GM12878 (cell line): ENCODE measurements around the gene SLC9A3. TPM values are rescaled to one million over a fixed set of nuclear protein-coding genes. Genes with fewer than 3 reads are reported as not detected.

Source experiments
- ATAC-seq: fragments of 200-7000 bp; cut with Tn5 transposase; 3 replicates; pipeline ENCODE4 v1.9.1; 2020; ENCODE audit warnings: mild to moderate bottlenecking, moderate library complexity
- BruUV-seq: library from RNA; stranded (reverse); fragments of 400-500 nt; replicated peaks from 2 replicates; lab custom pipeline; 2021; lab: Mats Ljungman, UMichigan
- CTCF ChIA-PET: fragments of 300-600 bp; sonication (Branson Sonifier 250); formaldehyde crosslinking; extraction: SDS; loops from one replicate; lab custom pipeline; 2021; ENCODE audit warnings: inconsistent platforms; lab: Yijun Ruan, JAX
- POLR2A ChIA-PET: fragments of 350-600 bp; formaldehyde crosslinking; extraction: SDS; loops from one replicate; lab custom pipeline; 2021; ENCODE audit warnings: inconsistent platforms; lab: Charles Lee
- RAD21 ChIA-PET: fragments of 300-600 bp; sonication (Branson Sonifier 250); formaldehyde crosslinking; loops from one replicate; lab custom pipeline; 2023; ENCODE audit warnings: antibody characterized with exemption; ENCODE audit not compliant: unreplicated experiment; lab: Charles Lee
- SMC1A ChIA-PET: fragments of 300-600 bp; sonication (Branson Sonifier 250); formaldehyde crosslinking; loops from one replicate; lab custom pipeline; 2023; ENCODE audit not compliant: unreplicated experiment, uncharacterized antibody; lab: Charles Lee
- DNase-seq: peaks from one replicate; pipeline ENCODE4 v3.0.0-alpha.2; 2011; ENCODE audit warnings: low read depth, low spot score
- FAIRE-seq: peaks from 3 replicates; lab custom pipeline; 2011; peaks lifted over from hg19 to GRCh38; lab: Jason Lieb, UNC
- H2AFZ ChIP-seq: 2 replicates; pipeline ENCODE4 v1.6.0; 2011; ENCODE audit warnings: low read depth, low read length, control low read depth; ENCODE audit not compliant: control insufficient read depth
- H3K27ac ChIP-seq: 2 replicates; pipeline ENCODE4 v1.5.1; 2011; ENCODE audit warnings: control low read depth; ENCODE audit not compliant: control insufficient read depth, insufficient read depth
- H3K27me3 ChIP-seq, 2 experiments: replicated peaks in 1 of 2; 2 replicates each; pipeline versions ENCODE4 v1.6.0 to v1.6.1; 2011; ENCODE audit warnings: low read length in 1 of 2; ENCODE audit not compliant: control insufficient read depth in 2 of 2, insufficient read depth in 2 of 2
- H3K36me3 ChIP-seq, 2 experiments: 2 replicates each; pipeline ENCODE4 v1.5.1; 2011; ENCODE audit warnings: low read length in 1 of 2; ENCODE audit not compliant: control insufficient read depth in 2 of 2, insufficient read depth in 2 of 2
- H3K4me1 ChIP-seq: 2 replicates; pipeline ENCODE4 v1.6.1; 2011; ENCODE audit warnings: mild to moderate bottlenecking, low read length, moderate library complexity, mixed read lengths; ENCODE audit not compliant: control insufficient read depth, insufficient read depth
- H3K4me2 ChIP-seq: 2 replicates; pipeline ENCODE4 v1.6.0; 2011; ENCODE audit warnings: control low read depth; ENCODE audit not compliant: control insufficient read depth, insufficient read depth
- H3K4me3 ChIP-seq: fragments of 200-600 bp; sonication (generic); 2 replicates; pipeline ENCODE4 v1.5.1; 2016
- H3K79me2 ChIP-seq: 2 replicates; pipeline ENCODE4 v1.6.0; 2011; ENCODE audit warnings: low read length; ENCODE audit not compliant: control insufficient read depth, insufficient read depth
- H3K9ac ChIP-seq: 2 replicates; pipeline ENCODE4 v1.8.0; 2011; ENCODE audit warnings: low read length, control low read depth, mixed read lengths; ENCODE audit not compliant: control insufficient read depth, insufficient read depth
- H3K9me3 ChIP-seq: replicated peaks from 3 replicates; pipeline ENCODE4 v1.5.1; 2011; ENCODE audit warnings: mild to moderate bottlenecking, low read length; ENCODE audit not compliant: control insufficient read depth, insufficient read depth
- H4K20me1 ChIP-seq: 2 replicates; pipeline ENCODE4 v1.6.0; 2011; ENCODE audit not compliant: control insufficient read depth, insufficient read depth
- BCL3 ChIP-seq: IDR thresholded peaks from 2 replicates; pipeline ENCODE4 v1.6.1; 2011; ENCODE audit warnings: borderline replicate concordance, low read depth, mild to moderate bottlenecking, moderate library complexity, low read length; ENCODE audit not compliant: insufficient read depth, poor library complexity, severe bottlenecking
- CBFB ChIP-seq: IDR thresholded peaks from 2 replicates; pipeline ENCODE4 v1.6.1; 2016; ENCODE audit warnings: antibody characterized with exemption, low read depth
- EGR1 ChIP-seq, 2 experiments: IDR thresholded peaks; 1 replicate in 1 of 2; 2 replicates in 1 of 2; pipeline ENCODE4 v1.6.1; 2011 to 2012; ENCODE audit warnings: low read depth in 2 of 2, low read length in 2 of 2, borderline replicate concordance in 1 of 2, mild to moderate bottlenecking in 1 of 2, moderate library complexity in 1 of 2
- KAT2A ChIP-seq: conservative IDR thresholded peaks from 2 replicates; pipeline ENCODE4 v1.6.1; 2011; ENCODE audit warnings: low read depth, low read length; ENCODE audit not compliant: control insufficient read depth
- NR2C2 ChIP-seq: IDR thresholded peaks from 2 replicates; pipeline ENCODE4 v1.6.1; 2011; ENCODE audit warnings: borderline replicate concordance, low read depth; ENCODE audit not compliant: control insufficient read depth, insufficient read length
- POLR2AphosphoS2 ChIP-seq: IDR thresholded peaks from 2 replicates; pipeline ENCODE4 v1.6.1; 2011; ENCODE audit warnings: low read depth, mild to moderate bottlenecking, low read length, improper control_type of control experiment, moderate library complexity
- SPI1 ChIP-seq: IDR thresholded peaks from 2 replicates; pipeline ENCODE4 v1.6.1; 2011; ENCODE audit warnings: low read depth, mild to moderate bottlenecking, low read length, moderate library complexity, borderline replicate concordance; ENCODE audit not compliant: insufficient read depth
- STAT1 ChIP-seq: fragments of 450-650 bp; conservative IDR thresholded peaks from 2 replicates; pipeline ENCODE4 v1.6.1; 2014; ENCODE audit warnings: antibody characterized with exemption, mild to moderate bottlenecking
- TCF12 ChIP-seq: IDR thresholded peaks from 2 replicates; pipeline ENCODE4 v1.6.1; 2011; ENCODE audit warnings: low read depth, mild to moderate bottlenecking, low read length
- TCF7 ChIP-seq: IDR thresholded peaks from 2 replicates; pipeline ENCODE4 v1.6.1; 2014; ENCODE audit warnings: antibody characterized with exemption, borderline replicate concordance
- YY1 ChIP-seq: IDR thresholded peaks from 2 replicates; pipeline ENCODE4 v1.6.1; 2011; ENCODE audit warnings: low read depth, mild to moderate bottlenecking, low read length
- ZNF24 ChIP-seq: fragments of 450-650 bp; IDR thresholded peaks from 2 replicates; pipeline ENCODE4 v1.6.1; 2017; ENCODE audit warnings: antibody characterized with exemption, mild to moderate bottlenecking
- WGBS: methylation state at CpG from one replicate; pipeline ENCODE4 v1.1.6; 2016; ENCODE audit warnings: low lambda C conversion rate; ENCODE audit not compliant: insufficient replicate concordance, insufficient coverage; ENCODE audit errors: missing lambda C conversion rate; 5-methylcytosine and 5-hydroxymethylcytosine counted together
- in situ Hi-C: fragments of 300-500 bp; cut with MboI; formaldehyde crosslinking; loops from 9 replicates; pipeline ENCODE4 v1.14.3; 2018; ENCODE audit warnings: mixed read lengths
- intact Hi-C: fragments of 100-400 bp; cut with micrococcal nuclease; formaldehyde crosslinking; loops from one replicate; pipeline ENCODE4 v1.14.2; 2022; ENCODE audit not compliant: unreplicated experiment
- polyA plus RNA-seq, 11 experiments: library from polyadenylated mRNA; depleted of rRNA in 4 of 11; unstranded in 6 of 11; stranded (reverse) in 5 of 11; fragments of >200 nt; fragmentation: Nextera tagmentation in 4 of 11; fragmentation: Illumina TruSeq in 1 of 11; extraction: Ambion mirVana in 4 of 11; extraction: Trizol in 1 of 11; gene quantifications; 1 replicate in 1 of 11; 2 replicates in 10 of 11; pipeline versions ENCODE4 v1.2.1 to v1.2.3, GENCODE V29; 2011 to 2016; ENCODE audit warnings: inconsistent platforms in 2 of 11, missing spikeins in 2 of 11, low read depth in 1 of 11
- total RNA-seq, 4 experiments: library from RNA; depleted of rRNA in 3 of 4; stranded (reverse); fragments of >200 nt in 3 of 4; fragmentation: Illumina TruSeq in 1 of 4; extraction: Trizol in 1 of 4; gene quantifications; 2 replicates each; pipeline versions ENCODE4 v1.2.1 to v1.2.3, GENCODE V29; 2013 to 2021

The SLC9A3 gene
- total and polyA plus RNA-seq, 10 of the 15 experiments (the other 5 are each of a cell fraction or from before 2014, with no cell fraction given) = 0.04 to 5.2 (median 2.3) TPM; not detected in 1

DNA sequence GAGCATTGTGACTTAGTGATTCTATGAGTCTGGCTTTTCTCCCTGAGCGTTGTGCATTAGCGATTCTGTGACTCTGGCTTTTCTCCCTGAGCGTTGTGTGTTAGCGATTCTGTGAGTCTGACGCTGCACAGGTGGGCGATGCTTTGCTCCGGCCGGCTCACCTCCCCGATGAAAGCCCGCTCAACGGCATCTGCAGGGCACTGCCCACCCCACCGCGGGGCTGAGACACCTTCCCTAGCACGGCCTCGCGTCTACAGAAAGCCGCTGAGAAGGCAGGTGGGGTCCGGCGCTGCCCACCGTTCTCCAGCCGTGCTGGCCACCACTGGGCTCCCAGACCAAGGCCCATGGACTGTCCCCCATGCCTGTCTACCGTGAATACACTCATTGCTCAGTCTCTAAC is 12.8 kb upstream of the SLC9A3 start:
- Histone ChIP-seq H4K20me1 (peaks cover 2% of the 10 kb centered on the region; the same call in 1 of the 2 replicates), H3K4me3 (no peak overlapping the region), H3K9me3 (no peaks in the 10 kb centered on the region), H3K9ac (no peak overlapping the region), H3K27ac (no peak overlapping the region), H3K36me3 (no peaks in the 10 kb centered on the region), H3K27me3 (no peaks in the 10 kb centered on the region; a peak in 2 of 4 replicates), H3K4me2 (no peak overlapping the region), H2AFZ (no peak overlapping the region), H3K79me2 (no peaks in the 10 kb centered on the region), H3K4me1 (no peaks in the 10 kb centered on the region; the same call in 1 of the 2 replicates)
- BruUV-seq = no TSS peak
- DNase-seq (no peak), FAIRE-seq (no peak), ATAC-seq (no peak)
- ChIA-PET RAD21 (no interaction called here), SMC1A (no interaction called here), POLR2A (no interaction called here), CTCF (no interaction called here)
- TF ChIP-seq TCF7 (no peak), BCL3 (peak; percentile 64)
- intact Hi-C loops (no loop called here), in situ Hi-C loops (no loop called here)
- 84% methylated on average over 18 of the region's 22 CpGs for WGBS

- SMC1A ChIA-PET = no interaction called here
Observed at GRCh38 chr5:535846-536698, 11.8 kb upstream of the SLC9A3 start.

More at GRCh38 chr5:535846-536698, 11.8 kb upstream of the SLC9A3 start:
- ChIA-PET POLR2A (no interaction called here), RAD21 (no interaction called here), CTCF (no interaction called here)
- Histone ChIP-seq H3K27ac (no peak overlapping the region), H3K9me3 (no peaks in the 10 kb centered on the region), H3K27me3 (peaks cover 2 to 5% of the 10 kb centered on the region in 2 experiments; a peak in 3 of 4 replicates), H4K20me1 (peaks cover 2% of the 10 kb centered on the region; the same call in 1 of the 2 replicates), H3K9ac (no peak overlapping the region), H2AFZ (no peak overlapping the region), H3K4me1 (peaks cover 6% of the 10 kb centered on the region), H3K79me2 (no peaks in the 10 kb centered on the region), H3K36me3 (no peaks in the 10 kb centered on the region), H3K4me2 (no peak overlapping the region), H3K4me3 (no peak overlapping the region)
- no peak for ATAC-seq
- intact Hi-C loops (no loop called here), in situ Hi-C loops (no loop called here)
- no peak for DNase-seq
- no TSS peak for BruUV-seq
- WGBS = 65% methylated on average over 27 of the region's 27 CpGs
- TF ChIP-seq KAT2A = no peak
- no peak for TF ChIP-seq TCF12
- no peak for TF ChIP-seq POLR2AphosphoS2
- no peak for TF ChIP-seq CBFB
- no peak for TF ChIP-seq SPI1
- TF ChIP-seq EGR1 (IDR thresholded peaks at IDR 0.05; ENCODE audit: borderline replicate concordance in 1 of 2, low read depth in 2 of 2, low read length in 2 of 2) = no peak
- no peak for TF ChIP-seq ZNF24
- TF ChIP-seq STAT1 = no peak
- no peak for TF ChIP-seq NR2C2
- TF ChIP-seq YY1 = no peak
- FAIRE-seq = peak; percentile 7
